Loucy (cell line): ENCODE measurements around the gene ZNF317.
"Not testable (repeated sequence)": the region's sequence is repeated elsewhere in the genome, so short reads cannot be mapped to it uniquely, and the experiment has no call there.

ENCODE experiments used
- H2AFZ ChIP-seq: fragments of 200-600 bp; sonication (generic); 2 replicates; pipeline ENCODE4 v1.6.0; 2016; ENCODE audit warnings: antibody characterized with exemption, mild to moderate bottlenecking, low read length, moderate library complexity
- H3F3A ChIP-seq: fragments of 200-600 bp; 2 replicates; pipeline ENCODE4 v1.6.0; 2016; ENCODE audit warnings: antibody characterized with exemption, low read depth, mild to moderate bottlenecking
- H3K27me3 ChIP-seq: fragments of 200-600 bp; sonication (generic); 2 replicates; pipeline ENCODE4 v1.6.1; 2014; ENCODE audit warnings: low read length, mild to moderate bottlenecking; ENCODE audit not compliant: insufficient read depth, poor library complexity, severe bottlenecking
- H3K36me3 ChIP-seq: fragments of 200-600 bp; sonication (generic); 2 replicates; pipeline ENCODE4 v1.6.1; 2016; ENCODE audit warnings: low read length; ENCODE audit not compliant: insufficient read depth
- H3K4me1 ChIP-seq: fragments of 200-600 bp; sonication (generic); 2 replicates; pipeline ENCODE4 v1.5.1; 2014; ENCODE audit warnings: low read length, mild to moderate bottlenecking; ENCODE audit not compliant: insufficient read depth, poor library complexity, severe bottlenecking
- H3K4me2 ChIP-seq: fragments of 200-600 bp; sonication (generic); 2 replicates; pipeline ENCODE4 v1.6.0; 2014; ENCODE audit warnings: antibody characterized with exemption, low read length, low read depth, mild to moderate bottlenecking; ENCODE audit not compliant: poor library complexity, severe bottlenecking
- H3K4me3 ChIP-seq: fragments of 200-600 bp; sonication (generic); 2 replicates; pipeline ENCODE4 v1.5.1; 2014; ENCODE audit warnings: low read length, mild to moderate bottlenecking, mixed read lengths; ENCODE audit not compliant: poor library complexity, severe bottlenecking
- H3K79me2 ChIP-seq: fragments of 200-600 bp; sonication (generic); 2 replicates; pipeline ENCODE4 v1.6.1; 2014; ENCODE audit warnings: low read length; ENCODE audit not compliant: insufficient read depth
- H3K9ac ChIP-seq: fragments of 200-600 bp; sonication (generic); 2 replicates; pipeline ENCODE4 v1.6.0; 2014; ENCODE audit warnings: mild to moderate bottlenecking, low read depth, low read length, moderate library complexity; ENCODE audit not compliant: poor library complexity, severe bottlenecking
- H3K9me2 ChIP-seq: fragments of 200-600 bp; sonication (generic); replicated peaks from 2 replicates; pipeline ENCODE4 v1.6.1; 2016; ENCODE audit warnings: low read depth, low read length, mixed read lengths
- H3K9me3 ChIP-seq: fragments of 200-600 bp; sonication (generic); 2 replicates; pipeline ENCODE4 v1.6.1; 2014; ENCODE audit warnings: mild to moderate bottlenecking, antibody characterized with exemption, low read length, low read depth; ENCODE audit not compliant: insufficient read depth
- H4K20me1 ChIP-seq: fragments of 200-600 bp; sonication (generic); 2 replicates; pipeline ENCODE4 v1.6.0; 2014; ENCODE audit warnings: antibody characterized with exemption, low read length, mild to moderate bottlenecking; ENCODE audit not compliant: insufficient read depth, poor library complexity, severe bottlenecking
- CTCF ChIP-seq: fragments of 200-600 bp; sonication (generic); conservative IDR thresholded peaks from 2 replicates; pipeline ENCODE4 v1.5.1; 2014; ENCODE audit warnings: mild to moderate bottlenecking, antibody characterized with exemption, low read length
- EZH2phosphoT487 ChIP-seq: fragments of 200-600 bp; IDR thresholded peaks from 2 replicates; pipeline ENCODE4 v1.6.1; 2018; ENCODE audit warnings: antibody characterized with exemption, mild to moderate bottlenecking, moderate library complexity, borderline replicate concordance

Gene ZNF317

GRCh38 chr19:9189535-9189934, 49.3 kb downstream of the ZNF317 start:
- Histone ChIP-seq H4K20me1 (no peaks in the 10 kb centered on the region), H3K9ac (no peak overlapping the region), H3K9me3 (no peaks in the 10 kb centered on the region), H3K4me1 (no peaks in the 10 kb centered on the region), H3K4me2 (no peak overlapping the region), H3K36me3 (no peaks in the 10 kb centered on the region), H3K4me3 (no peak overlapping the region), H3K27me3 (no peaks in the 10 kb centered on the region), H3F3A (no peaks in the 10 kb centered on the region), H2AFZ (no peak overlapping the region), H3K9me2 (no peaks in the 10 kb centered on the region), H3K79me2 (no peaks in the 10 kb centered on the region)
- TF ChIP-seq CTCF (no peak), EZH2phosphoT487 (no peak)

- H3K9me2 ChIP-seq, H4K20me1 ChIP-seq, H3K9ac ChIP-seq, H3K4me2 ChIP-seq, H3K27me3 ChIP-seq, H3K36me3 ChIP-seq, H3F3A ChIP-seq, H2AFZ ChIP-seq, H3K9me3 ChIP-seq, H3K4me1 ChIP-seq, H3K4me3 ChIP-seq, H3K79me2 ChIP-seq: not testable (repeated sequence)
These were observed 57.8 kb downstream of the ZNF317 start for GRCh38 chr19:9198044-9198443.

GRCh38 chr19:9205501-9206113, 65.4 kb downstream of the ZNF317 start:
- peak overlapping the region; percentile 76 for H3K4me2 ChIP-seq
- H3K9ac ChIP-seq = no peak overlapping the region
- H2AFZ ChIP-seq = peak overlapping the region; percentile 88
- no peaks in the 10 kb centered on the region for H3K27me3 ChIP-seq
- H3K9me2 ChIP-seq = no peaks in the 10 kb centered on the region
- no peaks in the 10 kb centered on the region for H3K9me3 ChIP-seq
- no peak for TF ChIP-seq EZH2phosphoT487
- peak; percentile 79 for TF ChIP-seq CTCF
- peak overlapping the region; percentile 62 for H3K4me3 ChIP-seq
- H3K4me1 ChIP-seq = no peaks in the 10 kb centered on the region
- no peaks in the 10 kb centered on the region for H3K36me3 ChIP-seq
- H4K20me1 ChIP-seq = no peaks in the 10 kb centered on the region
- H3K79me2 ChIP-seq = no peaks in the 10 kb centered on the region
- H3F3A ChIP-seq = no peaks in the 10 kb centered on the region
